ENCODE data around the gene GNGT2.
"Not testable (repeated sequence)": the region's sequence is repeated elsewhere in the genome, so short reads cannot be mapped to it uniquely, and the experiment has no call there.

GNGT2 gene

GRCh38 chr17:49203796-49204195 lies 6.6 kb downstream of the GNGT2 start:
- no peak for DNase-seq (ENCODE audit: low spot score)

GRCh38 chr17:49201481-49201927 lies 8.9 kb downstream of the GNGT2 start:
- no peak for DNase-seq (ENCODE audit: low spot score)

- no peak for DNase-seq (ENCODE audit: low spot score)
Measured at GRCh38 chr17:49200423-49201083, 9.8 kb downstream of the GNGT2 start.

- no peak for DNase-seq (ENCODE audit: low spot score)
Measured at GRCh38 chr17:49198211-49198610, 12.2 kb downstream of the GNGT2 start.

GRCh38 chr17:49197346-49197998 lies 12.9 kb downstream of the GNGT2 start:
- no peak for DNase-seq (ENCODE audit: low spot score)

- DNase-seq (ENCODE audit: low spot score), result no peak
Measured at GRCh38 chr17:49196520-49196919, 13.9 kb downstream of the GNGT2 start.

GRCh38 chr17:49195751-49196150 lies 14.6 kb downstream of the GNGT2 start:
- DNase-seq (ENCODE audit: low spot score), result no peak

- DNase-seq (ENCODE audit: low spot score), result no peak
Measured at GRCh38 chr17:49194297-49194607, 16.1 kb downstream of the GNGT2 start.

- DNase-seq (ENCODE audit: low spot score), result no peak
Measured at GRCh38 chr17:49193513-49194296, 16.7 kb downstream of the GNGT2 start.

GRCh38 chr17:49191917-49192741 lies 18.2 kb downstream of the GNGT2 start:
- peak; percentile 55 for DNase-seq (ENCODE audit: low spot score)

GRCh38 chr17:49191409-49191916 lies 18.9 kb downstream of the GNGT2 start:
- DNase-seq (ENCODE audit: low spot score), result no peak

GRCh38 chr17:49190932-49191331 lies 19.4 kb downstream of the GNGT2 start:
- no peak for DNase-seq (ENCODE audit: low spot score)

- no peak for DNase-seq (ENCODE audit: low spot score)
Measured at GRCh38 chr17:49187301-49187700, 23.1 kb downstream of the GNGT2 start.

GRCh38 chr17:49185381-49185780 lies 25.0 kb downstream of the GNGT2 start:
- DNase-seq (ENCODE audit: low spot score), result not testable (repeated sequence)

- DNase-seq (ENCODE audit: low spot score), result not testable (repeated sequence)
Measured at GRCh38 chr17:49184522-49184921, 25.9 kb downstream of the GNGT2 start.

- no peak for DNase-seq (ENCODE audit: low spot score)
Measured at GRCh38 chr17:49183801-49184200, 26.6 kb downstream of the GNGT2 start.

- DNase-seq (ENCODE audit: low spot score), result no peak
Measured at GRCh38 chr17:49183341-49183740, 27.0 kb downstream of the GNGT2 start.

GRCh38 chr17:49180998-49181635 lies 29.3 kb downstream of the GNGT2 start:
- DNase-seq (ENCODE audit: low spot score), result no peak

GRCh38 chr17:49180303-49180702 lies 30.1 kb downstream of the GNGT2 start:
- peak; percentile 78 for DNase-seq (ENCODE audit: low spot score)

GRCh38 chr17:49175978-49176377 lies 34.4 kb downstream of the GNGT2 start:
- DNase-seq (ENCODE audit: low spot score), result not testable (repeated sequence)

- DNase-seq (ENCODE audit: low spot score), result not testable (repeated sequence)
Measured at GRCh38 chr17:49170711-49171110, 39.7 kb downstream of the GNGT2 start.

- no peak for DNase-seq (ENCODE audit: low spot score)
Measured at GRCh38 chr17:49170216-49170615, 40.2 kb downstream of the GNGT2 start.
